Activated CD4-positive, CD25-positive, alpha-beta regulatory T cell treated with anti-CD3 and anti-CD28 coated beads, Interleukin-2, amount 50 U/mL, for 16 hours (primary cell): ENCODE data around the gene ITPRIP.

Experiments used
- DNase-seq: peaks from one replicate; pipeline ENCODE4 v3.0.0-alpha.2; 2020; ENCODE audit warnings: low read depth, low spot score

Gene ITPRIP

GRCh38 chr10:104279550-104280259, 58.6 kb downstream of the ITPRIP start:
- no peak for DNase-seq

- no peak for DNase-seq
Observed at GRCh38 chr10:104277785-104278184, 60.5 kb downstream of the ITPRIP start.

- no peak for DNase-seq
Observed at GRCh38 chr10:104276192-104276591, 62.1 kb downstream of the ITPRIP start.

GRCh38 chr10:104274762-104275721, 63.2 kb downstream of the ITPRIP start:
- DNase-seq = no peak

GRCh38 chr10:104273899-104274575, 64.2 kb downstream of the ITPRIP start:
- DNase-seq = no peak

GRCh38 chr10:104273286-104273685, 65.0 kb downstream of the ITPRIP start:
- no peak for DNase-seq

- DNase-seq = peak; percentile 95
Observed at GRCh38 chr10:104268713-104269645, 69.3 kb downstream of the ITPRIP start, which contains the start of gene GSTO2. Gene GSTO2 (plus strand): TSS chr10:104269184. CDS start chr10:104274916, 5,732 bp downstream.

- DNase-seq = peak; percentile 14
Observed at GRCh38 chr10:104268405-104268712, 69.9 kb downstream of the ITPRIP start.

- DNase-seq = no peak
Observed at GRCh38 chr10:104267721-104268404, 70.4 kb downstream of the ITPRIP start.

GRCh38 chr10:104264783-104265182, 73.5 kb downstream of the ITPRIP start:
- DNase-seq = no peak

- DNase-seq = no peak
Observed at GRCh38 chr10:104262055-104262454, 76.2 kb downstream of the ITPRIP start.

GRCh38 chr10:104260775-104261115, 77.5 kb downstream of the ITPRIP start:
- no peak for DNase-seq

GRCh38 chr10:104259999-104260774, 78.1 kb downstream of the ITPRIP start:
- no peak for DNase-seq
